Panc1 (cell line): Measurements from ENCODE around the gene ANKRD13D. TPM values are rescaled to one million over a fixed set of nuclear protein-coding genes. Genes with fewer than 3 reads are reported as not detected.
"Not testable (repeated sequence)": the region's sequence is repeated elsewhere in the genome, so short reads cannot be mapped to it uniquely, and the experiment has no call there.

Experiments
- ATAC-seq: fragments of 200-7000 bp; cut with Tn5 transposase; 2 replicates; pipeline ENCODE4 v1.9.1; 2020; ENCODE audit warnings: mild to moderate bottlenecking, moderate library complexity
- BruUV-seq: library from RNA; stranded (reverse); fragments of 400-500 nt; replicated peaks from 2 replicates; lab custom pipeline; 2021; lab: Mats Ljungman, UMichigan
- CTCF ChIA-PET: fragments of 300-600 bp; sonication (Branson Sonifier 250); formaldehyde crosslinking; loops from one replicate; lab custom pipeline; 2022; ENCODE audit warnings: antibody characterized with exemption; lab: Charles Lee
- POLR2A ChIA-PET: fragments of 300-600 bp; sonication (Branson Sonifier 250); formaldehyde crosslinking; loops from one replicate; lab custom pipeline; 2022; ENCODE audit warnings: antibody characterized with exemption; lab: Charles Lee
- DNase-seq: peaks from one replicate; pipeline ENCODE4 v3.0.0-alpha.2; 2010; ENCODE audit warnings: low read depth, low spot score
- H3K27ac ChIP-seq: 2 replicates; pipeline ENCODE4 v1.5.1; 2011; ENCODE audit warnings: mild to moderate bottlenecking, low read length, inconsistent platforms
- H3K27me3 ChIP-seq: fragments of 200-500 bp; sonication (Bioruptor generic); 2 replicates; pipeline ENCODE4 v1.6.0; 2014; ENCODE audit warnings: low read length, inconsistent platforms; ENCODE audit not compliant: control insufficient read depth, insufficient read depth
- H3K36me3 ChIP-seq: fragments of 200-500 bp; sonication (Bioruptor generic); 2 replicates; pipeline ENCODE4 v1.5.1; 2014; ENCODE audit warnings: inconsistent platforms, mild to moderate bottlenecking, low read length, moderate library complexity; ENCODE audit not compliant: control insufficient read depth, insufficient read depth
- H3K4me1 ChIP-seq: 2 replicates; pipeline ENCODE4 v1.5.1; 2011; ENCODE audit warnings: inconsistent platforms, mild to moderate bottlenecking, low read length, moderate library complexity; ENCODE audit not compliant: control insufficient read depth, insufficient read depth
- H3K4me3 ChIP-seq, 2 experiments: 2 replicates each; pipeline ENCODE4 v1.5.1; 2011 to 2012; ENCODE audit warnings: low read depth in 2 of 2, low read length in 2 of 2, mild to moderate bottlenecking in 2 of 2, inconsistent platforms in 1 of 2, moderate library complexity in 1 of 2
- H3K9me3 ChIP-seq: fragments of 200-500 bp; sonication (Bioruptor generic); 2 replicates; pipeline ENCODE4 v1.5.1; 2014; ENCODE audit warnings: low read depth, mild to moderate bottlenecking, inconsistent platforms, low read length, moderate library complexity; ENCODE audit not compliant: control insufficient read depth, insufficient read depth
- CTCF ChIP-seq: fragments of 450-650 bp; IDR thresholded peaks from 2 replicates; pipeline ENCODE4 v1.5.1; 2017; ENCODE audit warnings: mild to moderate bottlenecking
- POLR2AphosphoS5 ChIP-seq: IDR thresholded peaks from 2 replicates; pipeline ENCODE4 v1.6.1; 2012; ENCODE audit warnings: mild to moderate bottlenecking, low read depth, low read length, moderate library complexity
- REST ChIP-seq, 2 experiments: IDR thresholded peaks; 2 replicates each; pipeline ENCODE4 v1.6.1; 2011 to 2012; ENCODE audit warnings: low read depth in 2 of 2, control low read depth in 1 of 2, low read length in 1 of 2, mild to moderate bottlenecking in 1 of 2, moderate library complexity in 1 of 2; ENCODE audit not compliant: insufficient read depth in 1 of 2
- SIN3A ChIP-seq: IDR thresholded peaks from 2 replicates; pipeline ENCODE4 v1.6.1; 2012; ENCODE audit warnings: low read depth, mild to moderate bottlenecking, low read length, moderate library complexity, borderline replicate concordance; ENCODE audit not compliant: insufficient read depth
- TCF7L2 ChIP-seq: IDR thresholded peaks from 2 replicates; pipeline ENCODE4 v1.6.1; 2011; ENCODE audit warnings: mild to moderate bottlenecking, low read depth, low read length, inconsistent platforms
- in situ Hi-C: cut with HindIII; loops from 2 replicates; pipeline ENCODE4 v1.10.0; 2016; ENCODE audit warnings: low sequenced_read_pairs, low pct_unique_long_range_greater_than_20kb
- intact Hi-C: fragments of 100-400 bp; cut with micrococcal nuclease; formaldehyde crosslinking; loops from one replicate; pipeline ENCODE4 v1.10.0; 2022; ENCODE audit not compliant: unreplicated experiment
- total RNA-seq: library from RNA; stranded (reverse); gene quantifications from one replicate; pipeline ENCODE4 v1.2.1, GENCODE V29; 2021; ENCODE audit not compliant: unreplicated experiment

The ANKRD13D gene
- total RNA-seq, 1 experiment from 2014 or later = 76.5 TPM

GRCh38 chr11:67260885-67261639 lies 28.0 kb upstream of the ANKRD13D start:
- H3K9me3 ChIP-seq, POLR2A ChIA-PET, DNase-seq, H3K36me3 ChIP-seq, in situ Hi-C loops, H3K27me3 ChIP-seq, BruUV-seq: not testable (repeated sequence)
- peaks cover 16% of the 10 kb centered on the region for H3K4me1 ChIP-seq
- peak; percentile 60 for ATAC-seq
- 0 out of 2 replicates have a peak, but pooled peaks have one; percentile 6 for TF ChIP-seq POLR2AphosphoS5
- H3K27ac ChIP-seq = peak overlapping the region; percentile 76; the same call in 1 of the 2 replicates
- intact Hi-C loops = loop anchor here (10.0 kb wide), 1 partner anchor 124 kb away; no protein-coding TSS in a partner anchor
- CTCF ChIA-PET = interaction anchor here (0.6 to 3.6 kb wide), 7 partner anchors 21 to 330 kb away, joined by 3 to 21 read pairs (median 3); no protein-coding TSS in a partner anchor
- H3K4me3 ChIP-seq = peak overlapping the region; percentile 27 to 57

GRCh38 chr11:67261640-67261945 lies 27.5 kb upstream of the ANKRD13D start:
- ChIA-PET CTCF (interaction anchor here (0.6 to 3.6 kb wide), 7 partner anchors 21 to 329 kb away, joined by 3 to 21 read pairs (median 3); no protein-coding TSS in a partner anchor), POLR2A (no interaction called here)
- BruUV-seq = no TSS peak
- ATAC-seq = no peak
- no peak for DNase-seq
- TF ChIP-seq POLR2AphosphoS5 = no peak
- TF ChIP-seq REST (IDR thresholded peaks at IDR 0.05; ENCODE audit: insufficient read depth in 1 of 2, low read depth in 2 of 2, low read length in 1 of 2) = no peak
- TF ChIP-seq CTCF = peak; percentile 69
- no peak for TF ChIP-seq SIN3A
- TF ChIP-seq TCF7L2 = no peak
- Histone ChIP-seq H3K9me3 (no peaks in the 10 kb centered on the region), H3K27me3 (no peaks in the 10 kb centered on the region), H3K4me1 (peaks cover 16% of the 10 kb centered on the region), H3K36me3 (no peaks in the 10 kb centered on the region; the same call in 1 of the 2 replicates), H3K27ac (0 out of 2 replicates have a peak overlapping the region, but pooled peaks have one; percentile 12), H3K4me3 (peak overlapping the region; percentile 27 to 57)
- in situ Hi-C loops = no loop called here
- intact Hi-C loops = loop anchor here (10.0 kb wide), 1 partner anchor 123 kb away; no protein-coding TSS in a partner anchor
